ENCODE measurements around the gene RNASE8. TPM values are rescaled to one million over a fixed set of nuclear protein-coding genes. Genes with fewer than 3 reads are reported as not detected.

The RNASE8 gene
- total and polyA plus RNA-seq, 10 of the 15 experiments (the other 5 are each of a cell fraction or from before 2014, with no cell fraction given), result not detected

GRCh38 chr14:21098076-21098891, 40.7 kb downstream of the RNASE8 start, which contains the start of gene ZNF219:
ZNF219 (minus strand) TSS chr14:21098655; CDS start chr14:21093591, 5,064 bp downstream.
- H3K79me2 ChIP-seq (ENCODE audit: control insufficient read depth, insufficient read depth, low read length), result no peaks in the 10 kb centered on the region; the same call in 1 of the 2 replicates
- 4% methylated on average over 8 of the region's 90 CpGs for WGBS (ENCODE audit: insufficient coverage, insufficient replicate concordance, low lambda C conversion rate, missing lambda C conversion rate)
- H3K4me2 ChIP-seq (ENCODE audit: control insufficient read depth, insufficient read depth), result peak within 1 kb of the TSS; percentile 84
- FAIRE-seq (no peak), DNase-seq (ENCODE audit: low read depth, low spot score) (no peak), ATAC-seq (no peak)
- POLR2A ChIA-PET, result no interaction called here
- peak within 1 kb of the TSS; percentile 47 for H2AFZ ChIP-seq (ENCODE audit: control insufficient read depth, low read depth, low read length)
- RAD21 ChIA-PET (ENCODE audit: unreplicated experiment), result interaction anchor here (1.7 kb wide), 1 partner anchor 83 kb away, joined by 7 read pairs; no protein-coding TSS in a partner anchor
- H3K4me1 ChIP-seq (ENCODE audit: control insufficient read depth, insufficient read depth, low read length), result peaks cover 7% of the 10 kb centered on the region
- no TSS peak for BruUV-seq (replicated peaks)
- intact Hi-C loops (cut with micrococcal nuclease; ENCODE audit: unreplicated experiment), result no loop called here
- peaks cover 2 to 3% of the 10 kb centered on the region in 2 experiments; a peak in 2 of 4 replicates for H3K27me3 ChIP-seq (replicated peaks in 1 of 2; ENCODE audit: control insufficient read depth in 2 of 2, insufficient read depth in 2 of 2, low read length in 1 of 2)
- peak within 1 kb of the TSS; percentile 49 for H3K4me3 ChIP-seq
- CTCF ChIA-PET, result interaction anchor here (0.5 to 6.9 kb wide), 4 partner anchors 7 to 83 kb away, joined by 3 to 194 read pairs (median 98); partner anchors contain the start of gene TMEM253
- H3K9ac ChIP-seq (ENCODE audit: control insufficient read depth, insufficient read depth, low read length), result no peak within 1 kb of the TSS
- H4K20me1 ChIP-seq (ENCODE audit: control insufficient read depth, insufficient read depth), result no peaks in the 10 kb centered on the region
- in situ Hi-C loops (cut with MboI), result no loop called here
- no peaks in the 10 kb centered on the region for H3K9me3 ChIP-seq (replicated peaks; ENCODE audit: control insufficient read depth, insufficient read depth, low read length)
- TF ChIP-seq YY1 (IDR thresholded peaks at IDR 0.05; ENCODE audit: low read depth, low read length), result 0 out of 2 replicates have a peak, but pooled peaks have one; percentile 12
- no peak for TF ChIP-seq IRF3 (IDR thresholded peaks at IDR 0.05)
- SMC1A ChIA-PET (ENCODE audit: uncharacterized antibody, unreplicated experiment), result interaction anchor here (1.2 kb wide), 1 partner anchor 84 kb away, joined by 4 read pairs; no protein-coding TSS in a partner anchor
- H3K36me3 ChIP-seq (ENCODE audit: control insufficient read depth in 2 of 2, insufficient read depth in 2 of 2, low read length in 1 of 2), result no peaks in the 10 kb centered on the region
- no peak within 1 kb of the TSS for H3K27ac ChIP-seq (ENCODE audit: control insufficient read depth, insufficient read depth)

Measured in GM12878 (cell line).